Measurements from ENCODE around the gene CLTB.
"Not testable (repeated sequence)": the region's sequence is repeated elsewhere in the genome, so short reads cannot be mapped to it uniquely, and the experiment has no call there.

The CLTB gene

DNA sequence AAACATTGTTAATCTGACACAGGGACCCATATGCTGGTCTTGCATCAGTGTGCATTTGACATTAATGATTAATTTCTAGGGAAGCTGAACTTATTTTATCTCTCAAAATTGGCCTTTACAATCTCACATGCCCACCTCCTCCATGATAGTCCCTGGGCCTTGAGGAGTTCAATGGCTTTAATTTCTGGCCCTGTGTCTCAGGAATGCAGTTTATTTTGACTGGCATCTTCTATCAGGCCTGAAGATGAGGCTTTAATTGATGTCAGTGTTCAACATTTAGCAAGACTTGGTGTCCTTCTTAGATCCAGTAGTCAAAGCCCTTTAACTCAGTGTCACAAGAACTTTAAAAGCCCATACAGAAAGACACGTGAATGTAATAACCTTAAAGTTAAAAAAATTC is 10.5 kb upstream of the CLTB start:
- no peak for DNase-seq

DNA sequence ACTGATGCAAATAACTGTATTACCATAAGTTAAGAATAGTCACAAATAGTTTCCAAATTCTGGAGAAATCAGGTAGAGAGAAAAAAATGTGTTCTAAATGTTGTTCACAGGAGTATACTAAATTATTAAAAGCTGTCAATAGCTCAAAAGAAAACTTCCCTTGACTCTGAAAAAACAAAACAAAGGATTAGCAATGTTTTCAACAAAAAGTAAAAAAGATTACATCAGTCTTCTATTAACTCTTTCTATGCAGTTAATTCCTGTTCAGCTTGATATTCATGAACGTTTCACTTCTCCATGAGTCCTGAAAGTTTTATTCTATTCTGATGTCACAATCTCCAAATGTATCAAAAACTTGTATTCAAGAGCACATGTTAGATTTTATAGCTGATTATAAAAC is 9.5 kb upstream of the CLTB start:
- DNase-seq: no peak

GRCh38 chr5:176425138-176425537 is 8.8 kb upstream of the CLTB start:
- DNase-seq: no peak

DNA sequence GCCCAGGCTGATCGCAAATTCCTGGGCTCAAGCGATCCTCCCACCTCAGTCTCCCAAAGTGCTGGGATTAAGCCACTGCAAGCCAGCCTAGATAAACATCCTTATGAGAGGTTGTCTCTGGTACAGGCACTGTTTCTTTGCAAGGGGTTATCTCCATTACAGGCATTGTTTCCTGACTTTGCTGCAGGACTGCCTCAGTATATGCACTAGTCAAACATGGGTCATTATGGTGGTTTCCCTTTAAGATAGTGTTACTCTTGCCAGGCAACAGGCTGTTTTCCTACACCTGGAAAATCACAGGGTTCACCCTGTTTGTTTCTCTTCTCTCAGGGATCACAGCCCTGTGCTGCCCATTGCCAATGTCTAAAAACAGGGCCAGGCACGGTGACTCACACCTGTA is 7.8 kb upstream of the CLTB start:
- no peak for DNase-seq

DNA sequence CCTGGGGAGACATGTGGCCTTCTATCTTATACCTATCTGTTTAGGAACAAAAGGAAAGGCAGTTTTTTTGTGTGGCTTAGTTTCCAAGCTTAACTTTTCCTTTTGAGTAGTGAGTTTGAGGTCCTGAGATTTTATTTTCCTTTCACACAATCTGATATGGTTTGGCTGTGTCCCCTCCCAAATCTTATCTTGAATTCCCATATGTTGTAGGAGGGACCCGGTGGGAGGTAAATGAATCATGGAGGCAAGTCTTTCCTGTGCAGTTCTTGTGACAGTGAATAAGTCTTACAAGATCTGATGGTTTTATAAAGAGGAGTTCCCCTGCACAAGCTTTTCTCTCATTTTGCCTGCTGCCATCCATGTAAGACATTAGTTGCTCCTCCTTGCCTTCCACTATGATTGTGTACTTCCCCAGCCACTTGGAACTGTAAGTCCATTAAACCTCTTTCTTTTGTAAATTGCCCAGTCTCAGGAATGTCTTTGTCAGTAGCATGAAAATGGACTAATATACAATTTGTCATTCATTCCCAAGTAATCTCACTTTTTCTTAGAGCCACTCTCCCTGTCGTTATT is 4.7 kb upstream of the CLTB start:
- DNase-seq: no peak

DNA sequence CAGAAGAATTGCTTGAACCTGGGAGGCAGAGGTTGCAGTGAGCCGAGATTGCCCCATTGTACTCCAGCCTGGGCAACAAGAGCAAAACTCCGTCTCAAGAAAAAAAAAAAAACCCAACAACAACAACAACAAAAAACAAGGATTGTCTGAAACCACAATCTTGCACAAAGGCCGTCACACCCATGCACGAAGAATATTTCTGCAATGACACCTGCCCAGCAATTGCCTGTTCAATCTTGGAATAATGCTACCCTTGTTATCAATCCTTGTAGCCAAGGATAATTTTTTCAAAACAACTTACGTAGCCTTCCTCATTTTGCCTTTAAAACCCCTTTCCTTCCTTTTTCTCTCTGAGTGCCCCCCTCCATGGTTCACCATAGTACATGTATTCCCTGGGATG is 3.7 kb upstream of the CLTB start:
- DNase-seq: no peak

DNA sequence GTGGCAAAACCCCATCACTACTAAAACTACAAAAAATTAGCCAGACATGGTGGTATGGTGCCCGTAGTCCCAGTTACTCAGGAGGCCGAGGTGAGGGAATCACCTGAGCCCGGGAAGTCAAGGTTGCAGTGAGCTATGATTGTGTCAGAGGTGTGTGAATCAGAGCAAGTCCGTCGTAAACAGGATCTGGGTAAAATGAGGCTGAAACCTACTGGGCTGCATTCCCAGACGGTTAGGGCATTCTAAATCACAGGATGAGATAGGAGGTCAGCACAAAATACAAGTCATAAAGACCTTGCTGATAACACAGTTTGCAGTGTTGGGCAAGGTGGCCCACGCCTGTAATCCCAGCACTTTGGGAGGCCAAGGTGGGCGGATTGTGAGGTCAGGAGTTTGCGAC is 1.9 kb upstream of the CLTB start:
- DNase-seq: no peak

DNA sequence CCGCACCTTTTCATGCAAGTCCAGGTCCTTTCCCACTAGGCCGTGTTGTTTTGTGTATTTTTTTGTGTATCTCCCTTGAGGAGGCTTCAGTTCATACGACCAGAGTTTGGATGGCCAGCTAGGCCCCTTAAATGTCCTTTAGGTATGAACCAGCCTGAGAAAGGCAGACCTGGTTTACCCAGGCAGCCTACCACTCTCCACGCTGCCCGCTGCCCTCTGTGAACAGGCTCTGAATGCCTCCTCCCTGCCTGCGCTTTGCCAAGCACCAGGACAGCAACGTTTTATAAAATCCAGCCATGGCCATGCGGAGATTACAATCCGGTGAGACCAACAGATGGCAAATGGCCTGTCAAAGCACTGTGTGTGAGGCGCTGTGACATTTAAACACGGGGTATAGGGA is 626 bp upstream of the CLTB start:
- no peak for DNase-seq

DNA sequence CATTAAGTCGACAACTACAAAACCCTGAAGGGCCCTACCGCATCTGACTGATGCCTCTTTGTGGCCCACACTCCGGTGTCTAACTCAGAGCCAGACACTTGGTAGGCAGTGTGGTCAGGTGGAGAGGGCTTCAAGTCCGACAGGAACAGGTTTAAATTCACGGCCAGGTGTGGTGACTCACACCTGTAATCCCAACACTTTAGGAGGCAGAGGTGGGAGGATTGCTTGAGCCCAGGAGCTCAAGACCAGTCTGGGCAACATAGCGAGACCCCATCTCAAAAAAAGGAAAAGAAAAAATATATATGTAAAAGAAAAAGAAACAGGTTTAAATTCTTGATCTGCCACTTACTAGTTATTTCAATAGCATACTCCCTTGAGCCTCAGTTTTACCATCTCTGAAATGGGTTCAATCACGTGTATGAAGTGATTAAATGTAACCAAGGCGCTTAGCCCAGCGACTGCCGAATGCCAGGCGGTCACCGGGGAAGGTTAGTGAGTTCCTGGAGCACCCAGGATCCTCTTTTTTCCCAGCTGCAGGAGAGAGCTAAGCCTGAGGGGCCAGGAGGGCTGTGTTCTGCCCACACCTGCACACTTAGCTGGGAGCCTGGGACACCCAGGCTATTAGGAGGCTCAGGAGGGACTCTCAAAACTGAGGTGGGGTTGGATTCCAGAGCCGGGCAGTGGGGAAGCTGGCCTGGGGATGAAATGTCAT is 943 bp downstream of the CLTB start:
- DNase-seq: no peak

GRCh38 chr5:176414704-176415103 is 1.6 kb downstream of the CLTB start:
- DNase-seq: no peak

GRCh38 chr5:176413709-176414191 is 2.6 kb downstream of the CLTB start:
- DNase-seq: no peak

GRCh38 chr5:176413255-176413565 is 3.1 kb downstream of the CLTB start:
- no peak for DNase-seq

GRCh38 chr5:176412517-176413254 is 3.7 kb downstream of the CLTB start:
- DNase-seq: no peak

DNA sequence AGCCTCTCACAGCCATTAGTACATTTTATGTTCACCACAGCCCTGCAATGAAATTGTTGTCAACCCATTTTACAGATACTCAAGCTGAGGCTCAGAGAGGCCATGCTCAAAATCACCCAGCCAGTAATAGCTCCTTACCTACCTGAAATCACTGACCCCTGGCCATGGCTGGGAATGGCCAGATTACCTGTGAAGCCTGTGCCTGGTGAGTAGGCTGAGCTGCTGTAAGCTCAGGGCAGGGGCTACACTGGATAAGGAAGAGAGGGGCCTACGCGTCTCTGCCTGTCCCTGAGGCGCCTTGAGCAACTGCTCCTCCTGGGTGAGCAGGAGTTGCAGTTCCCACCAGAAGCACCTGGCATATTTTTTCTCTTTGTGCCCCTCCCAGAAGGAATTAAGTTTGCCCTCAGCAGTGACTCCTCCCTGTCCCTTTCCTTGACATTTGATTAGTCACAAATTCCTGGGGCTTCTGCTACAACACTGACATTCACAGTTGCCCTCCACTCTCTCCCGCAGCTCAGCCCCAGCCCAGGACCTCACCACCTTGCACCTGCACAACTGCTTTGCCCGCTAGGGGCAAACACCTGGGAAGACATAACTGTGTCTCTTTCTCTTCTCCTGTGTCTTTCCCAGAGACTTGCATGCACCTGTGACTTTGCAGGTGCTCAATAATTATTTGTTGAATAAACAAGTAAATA is 5.7 kb downstream of the CLTB start:
- DNase-seq: no peak

- DNase-seq: no peak
These were observed 6.6 kb downstream of the CLTB start for GRCh38 chr5:176409765-176410164.

DNA sequence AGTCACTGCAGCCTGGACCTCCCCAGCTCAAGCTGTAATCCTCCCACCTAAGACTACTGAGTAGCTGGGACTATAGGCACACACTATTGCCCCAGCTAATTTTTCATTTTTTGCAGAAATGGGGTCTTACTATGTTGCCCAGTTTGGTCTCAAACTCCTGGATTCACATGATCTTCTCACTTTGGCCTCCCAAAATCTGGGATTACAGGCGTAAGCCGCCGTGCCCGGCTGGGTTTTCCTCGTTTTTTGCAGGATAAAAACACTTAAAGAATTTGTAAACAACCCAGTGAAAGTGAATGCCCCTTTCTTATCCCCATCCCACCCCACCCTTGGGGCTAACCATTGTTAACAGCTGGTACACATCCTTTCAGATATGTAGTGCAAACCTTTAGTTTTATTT is 7.7 kb downstream of the CLTB start:
- no peak for DNase-seq

GRCh38 chr5:176408252-176408573 is 8.1 kb downstream of the CLTB start:
- DNase-seq: not testable (repeated sequence)

- no peak for DNase-seq
These were observed 8.7 kb downstream of the CLTB start for GRCh38 chr5:176407456-176408251.

GRCh38 chr5:176406436-176407052 is 9.8 kb downstream of the CLTB start:
- DNase-seq: no peak

- DNase-seq: no peak
These were observed 10.5 kb downstream of the CLTB start for GRCh38 chr5:176405656-176406435.

All from central memory CD4-positive, alpha-beta T cell (primary cell).